Measurements from ENCODE around the gene ITIH5.

ITIH5 gene

DNA sequence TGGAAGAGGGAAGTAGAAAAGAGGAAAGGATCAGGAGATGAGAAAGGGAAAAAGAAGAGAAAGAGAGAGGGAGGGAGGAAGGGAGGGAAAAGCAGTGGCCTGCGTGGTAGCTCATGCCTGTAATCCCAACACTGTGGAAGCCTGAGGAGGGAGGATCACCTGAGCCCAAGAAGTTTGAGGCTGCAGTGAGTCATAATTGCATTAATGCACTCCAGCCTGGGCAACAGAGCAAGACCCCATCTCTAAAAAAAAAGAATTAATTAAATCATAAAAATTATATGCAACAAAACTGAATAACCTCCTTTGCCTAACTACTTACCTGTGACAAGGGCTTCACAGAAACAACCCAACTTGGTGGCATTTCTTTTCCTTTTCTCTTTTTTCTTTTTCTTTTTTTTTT lies 148.1 kb downstream of the ITIH5 start:
- DNase-seq (ENCODE audit: low read depth), result no peak

DNA sequence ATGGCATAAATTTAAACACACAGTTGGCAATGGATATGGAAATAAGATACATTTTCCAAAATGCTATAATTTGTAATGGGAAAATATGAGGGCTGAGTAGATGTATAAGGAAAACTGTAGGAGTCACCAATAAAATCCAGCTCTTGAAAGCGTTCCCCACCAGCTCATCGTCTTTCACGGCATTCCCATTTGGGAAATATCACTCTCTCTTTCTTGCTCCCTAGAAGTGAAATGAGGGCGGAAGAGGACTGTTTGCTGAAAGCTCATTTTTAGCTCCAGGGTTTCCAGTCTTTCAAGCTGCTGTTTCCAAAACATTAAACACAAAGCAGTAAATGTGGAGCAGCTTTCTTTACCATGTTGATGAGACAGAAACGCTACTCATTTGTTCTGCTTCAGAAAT lies 151.3 kb downstream of the ITIH5 start:
- DNase-seq (ENCODE audit: low read depth), result no peak

DNA sequence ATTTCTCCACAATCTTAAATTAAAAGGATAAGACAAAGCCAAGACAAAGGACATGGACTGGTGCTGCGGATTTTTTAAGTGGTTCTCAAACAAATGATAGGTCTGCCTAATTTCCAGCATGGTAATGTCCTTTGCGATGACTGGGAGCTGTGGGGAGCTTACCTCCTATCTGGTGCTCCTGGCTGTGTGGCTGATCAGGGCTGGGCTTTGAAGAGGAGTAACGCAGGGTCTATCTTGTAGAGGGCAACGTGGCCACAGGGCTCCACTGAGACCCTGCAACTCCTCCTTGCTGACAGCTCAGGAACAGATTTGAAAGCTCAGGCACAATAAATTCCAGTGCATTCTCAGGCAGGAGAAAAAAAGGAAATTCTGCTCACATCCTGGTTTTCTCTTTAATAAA lies 152.8 kb downstream of the ITIH5 start:
- DNase-seq (ENCODE audit: low read depth), result no peak

DNA sequence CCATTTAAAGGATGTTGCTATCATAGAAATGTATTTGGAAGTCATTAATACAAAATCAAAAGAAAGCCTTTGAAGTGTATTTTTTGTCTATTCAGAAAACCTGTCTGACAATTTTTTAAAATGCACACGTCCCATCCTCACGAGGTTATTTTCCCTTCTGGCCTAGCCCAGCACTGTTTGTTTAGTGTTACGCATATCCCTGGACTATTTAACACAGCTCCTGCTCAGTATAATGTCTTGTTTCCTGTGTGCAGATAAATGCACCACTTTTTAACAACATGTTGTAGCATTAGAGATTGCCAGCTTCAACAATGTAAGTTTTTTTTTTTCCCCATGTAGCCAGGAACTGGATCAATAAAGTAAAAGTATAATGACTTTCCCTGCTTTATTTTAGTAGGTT lies 153.3 kb downstream of the ITIH5 start:
- DNase-seq (ENCODE audit: low read depth), result no peak

DNA sequence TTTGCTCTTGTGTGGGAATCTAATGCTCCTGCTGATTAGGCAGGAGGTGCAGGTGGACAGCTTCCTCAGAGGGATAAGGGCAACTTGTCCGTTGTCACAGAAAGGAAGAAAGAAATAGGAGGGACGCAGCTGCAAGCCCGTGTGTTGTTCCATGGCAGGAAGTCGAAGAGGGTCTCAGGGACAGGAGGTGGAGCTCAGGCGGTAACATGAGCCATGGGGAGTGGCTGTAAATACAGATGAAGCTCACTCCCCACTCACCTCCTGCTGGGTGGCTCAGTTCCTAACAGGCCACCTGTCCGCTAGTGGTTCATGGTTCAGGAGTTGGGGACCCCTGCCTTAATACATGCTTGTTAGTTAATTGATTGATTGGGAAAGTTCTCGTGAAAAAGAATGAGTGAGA lies 154.3 kb downstream of the ITIH5 start:
- no peak for DNase-seq (ENCODE audit: low read depth)

DNA sequence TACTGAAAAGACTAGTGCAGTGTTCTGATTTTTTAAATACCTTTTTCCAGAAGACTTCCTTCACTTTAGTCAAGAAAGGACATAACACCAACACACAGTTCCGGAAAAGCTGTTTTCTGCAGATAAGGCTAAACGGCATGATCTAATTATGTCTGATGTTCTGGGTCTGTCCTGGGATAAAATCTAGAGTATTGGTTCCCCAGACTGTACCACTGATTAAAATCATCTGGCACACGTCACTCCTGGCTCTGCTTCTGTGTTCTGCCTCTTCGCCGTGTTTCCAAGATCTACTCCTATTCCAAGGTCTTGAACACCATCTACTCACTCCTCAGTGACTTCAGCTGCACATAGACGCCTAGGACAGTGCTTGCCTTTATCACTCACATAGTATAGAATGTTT lies 155.2 kb downstream of the ITIH5 start:
- no peak for DNase-seq (ENCODE audit: low read depth)
